ENCODE results near the gene SH3BP5.

DNA sequence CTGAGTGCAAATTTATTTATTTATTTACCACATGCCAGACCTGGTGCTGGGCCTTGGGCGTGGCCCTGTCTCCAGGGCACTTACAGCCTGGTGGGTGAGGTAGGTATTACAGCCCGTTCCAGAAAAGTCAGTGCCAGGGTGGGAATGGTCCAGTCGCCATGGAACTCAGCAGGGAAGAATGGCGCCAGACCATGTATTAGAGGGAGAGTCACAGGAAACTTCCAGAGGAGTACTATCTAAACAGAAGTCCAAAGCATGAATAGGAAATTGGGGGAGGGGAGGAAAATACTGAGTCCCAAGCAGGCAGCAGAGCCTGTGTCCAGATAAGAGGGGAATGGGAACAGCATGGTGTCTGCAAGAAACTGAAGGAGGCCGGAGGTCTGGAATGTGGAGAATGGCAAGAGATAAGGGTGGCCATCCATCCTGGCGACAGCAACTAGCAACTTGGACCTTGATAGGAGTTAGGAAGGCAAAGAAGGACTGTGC, 27.0 kb downstream of the SH3BP5 start:
- TF ChIP-seq, protein P1, sequence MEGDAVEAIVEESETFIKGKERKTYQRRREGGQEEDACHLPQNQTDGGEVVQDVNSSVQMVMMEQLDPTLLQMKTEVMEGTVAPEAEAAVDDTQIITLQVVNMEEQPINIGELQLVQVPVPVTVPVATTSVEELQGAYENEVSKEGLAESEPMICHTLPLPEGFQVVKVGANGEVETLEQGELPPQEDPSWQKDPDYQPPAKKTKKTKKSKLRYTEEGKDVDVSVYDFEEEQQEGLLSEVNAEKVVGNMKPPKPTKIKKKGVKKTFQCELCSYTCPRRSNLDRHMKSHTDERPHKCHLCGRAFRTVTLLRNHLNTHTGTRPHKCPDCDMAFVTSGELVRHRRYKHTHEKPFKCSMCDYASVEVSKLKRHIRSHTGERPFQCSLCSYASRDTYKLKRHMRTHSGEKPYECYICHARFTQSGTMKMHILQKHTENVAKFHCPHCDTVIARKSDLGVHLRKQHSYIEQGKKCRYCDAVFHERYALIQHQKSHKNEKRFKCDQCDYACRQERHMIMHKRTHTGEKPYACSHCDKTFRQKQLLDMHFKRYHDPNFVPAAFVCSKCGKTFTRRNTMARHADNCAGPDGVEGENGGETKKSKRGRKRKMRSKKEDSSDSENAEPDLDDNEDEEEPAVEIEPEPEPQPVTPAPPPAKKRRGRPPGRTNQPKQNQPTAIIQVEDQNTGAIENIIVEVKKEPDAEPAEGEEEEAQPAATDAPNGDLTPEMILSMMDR (conservative IDR thresholded peaks at IDR 0.05; ENCODE audit: low read depth, low read length), result peak; percentile 27; the same call in 1 of the 2 replicates
- no peak for TF ChIP-seq EZH2 (IDR thresholded peaks at IDR 0.05; ENCODE audit: borderline replicate concordance, low read depth, low read length, poor library complexity, severe bottlenecking)
